Activated B cell treated with CpG ODN at 0.5 μM for 24 hours (primary cell): ENCODE results near the gene PAFAH2. TPM values are rescaled to one million over a fixed set of nuclear protein-coding genes. Genes with fewer than 3 reads are reported as not detected.
A peak's percentile ranks its signal among the peaks of the same experiment; 100 is the strongest.

Experiments
- ATAC-seq: fragments of 200-7000 bp; cut with Tn5 transposase; one replicate; pipeline ENCODE4 v1.10.0; 2021; ENCODE audit warnings: low read depth, mild to moderate bottlenecking, moderate library complexity
- CTCF ChIA-PET: fragments of 350-600 bp; sonication (Branson Sonifier 250); formaldehyde crosslinking; loops from one replicate; lab custom pipeline; 2021; ENCODE audit warnings: antibody characterized with exemption; lab: Charles Lee
- POLR2A ChIA-PET: fragments of 350-600 bp; sonication (Branson Sonifier 250); formaldehyde crosslinking; loops from one replicate; lab custom pipeline; 2021; ENCODE audit warnings: antibody characterized with exemption; lab: Charles Lee
- DNase-seq: peaks from one replicate; pipeline ENCODE4 v3.0.0; 2022
- H3K27ac Mint-ChIP-seq: one replicate; pipeline ENCODE4 v1.8.0; 2020; ENCODE audit warnings: mixed read lengths
- H3K27me3 Mint-ChIP-seq: one replicate; pipeline ENCODE4 v1.8.0; 2021; ENCODE audit warnings: mixed read lengths
- H3K36me3 Mint-ChIP-seq: one replicate; pipeline ENCODE4 v1.8.0; 2021; ENCODE audit warnings: low read depth, mixed read lengths
- H3K4me1 Mint-ChIP-seq: one replicate; pipeline ENCODE4 v1.8.0; 2021; ENCODE audit warnings: mixed read lengths
- H3K4me3 Mint-ChIP-seq: one replicate; pipeline ENCODE4 v1.8.0; 2020; ENCODE audit warnings: mild to moderate bottlenecking, mixed read lengths
- H3K9me3 Mint-ChIP-seq: one replicate; pipeline ENCODE4 v1.8.0; 2020; ENCODE audit warnings: mixed read lengths
- CTCF ChIP-seq: fragments of 200-600 bp; IDR thresholded peaks from one replicate; pipeline ENCODE4 v1.8.0; 2022; ENCODE audit warnings: antibody characterized with exemption, mild to moderate bottlenecking
- intact Hi-C: fragments of 100-400 bp; cut with micrococcal nuclease; formaldehyde crosslinking; loops from one replicate; pipeline ENCODE4 v1.15.1; 2024
- total RNA-seq: library from RNA; stranded (reverse); gene quantifications from 2 replicates; pipeline ENCODE4 v1.2.3, GENCODE V29; 2022

PAFAH2 gene
- total RNA-seq, 1 donor from 2014 or later, result 5.4 TPM

GRCh38 chr1:26035203-26035958 lies 37.5 kb upstream of the PAFAH2 start:
- peaks cover 3% of the 10 kb centered on the region for H3K36me3 Mint-ChIP-seq
- DNase-seq, result peak; percentile 80
- TF ChIP-seq CTCF, result no peak
- peak overlapping the region; percentile 96 for H3K4me3 Mint-ChIP-seq
- ChIA-PET POLR2A (interaction anchor here (1.7 kb wide), 1 partner anchor 198 kb away, joined by 4 read pairs; the partner anchor contains the start of gene CEP85), CTCF (interaction anchor here (0.6 to 2.8 kb wide), 5 partner anchors 25 to 382 kb away, joined by 3 to 9 read pairs (median 4); no protein-coding TSS in a partner anchor)
- ATAC-seq, result peak; percentile 95
- intact Hi-C loops, result loop anchor here (1.0 to 5.0 kb wide), 6 partner anchors 37 to 199 kb away; partner anchors contain the start of genes CEP85, PAFAH2 and PDIK1L
- H3K27ac Mint-ChIP-seq, result peak overlapping the region; percentile 78
- H3K4me1 Mint-ChIP-seq, result peaks cover 11% of the 10 kb centered on the region
- H3K9me3 Mint-ChIP-seq, result no peaks in the 10 kb centered on the region
- peaks cover 12% of the 10 kb centered on the region for H3K27me3 Mint-ChIP-seq

GRCh38 chr1:26034504-26035202 lies 36.8 kb upstream of the PAFAH2 start:
- Mint-ChIP-seq H3K36me3 (peaks cover 3% of the 10 kb centered on the region), H3K27me3 (peaks cover 14% of the 10 kb centered on the region), H3K27ac (peak overlapping the region; percentile 10), H3K4me1 (peaks cover 11% of the 10 kb centered on the region), H3K4me3 (peak overlapping the region; percentile 96), H3K9me3 (no peaks in the 10 kb centered on the region)
- CTCF ChIA-PET, result interaction anchor here (0.6 to 2.8 kb wide), 5 partner anchors 24 to 382 kb away, joined by 3 to 9 read pairs (median 3); no protein-coding TSS in a partner anchor
- ATAC-seq, result no peak
- TF ChIP-seq CTCF, result no peak
- POLR2A ChIA-PET, result interaction anchor here (0.7 to 1.7 kb wide), 2 partner anchors 199 to 1019 kb away, joined by 3 to 4 read pairs; partner anchors contain the start of gene CEP85
- no peak for DNase-seq
- intact Hi-C loops, result loop anchor here (1.0 to 5.0 kb wide), 6 partner anchors 36 to 200 kb away; partner anchors contain the start of genes CEP85, PAFAH2 and PDIK1L

- intact Hi-C loops, result no loop called here
- ChIA-PET CTCF (no interaction called here), POLR2A (no interaction called here)
- Mint-ChIP-seq H3K27ac (no peak overlapping the region), H3K9me3 (no peaks in the 10 kb centered on the region), H3K4me3 (no peak overlapping the region), H3K4me1 (peaks cover 11% of the 10 kb centered on the region), H3K36me3 (peaks cover 3% of the 10 kb centered on the region), H3K27me3 (peaks cover 19% of the 10 kb centered on the region)
- no peak for DNase-seq
- no peak for ATAC-seq
- no peak for TF ChIP-seq CTCF
Observed at GRCh38 chr1:26032656-26033357, 34.9 kb upstream of the PAFAH2 start.

GRCh38 chr1:26031611-26032220 lies 33.9 kb upstream of the PAFAH2 start:
- H3K27me3 Mint-ChIP-seq, result peaks cover 19% of the 10 kb centered on the region
- ATAC-seq, result no peak
- H3K36me3 Mint-ChIP-seq, result peaks cover 3% of the 10 kb centered on the region
- no peak for DNase-seq
- POLR2A ChIA-PET, result interaction anchor here (0.5 kb wide), 1 partner anchor 352 kb away, joined by 8 read pairs; no protein-coding TSS in a partner anchor
- no peak for TF ChIP-seq CTCF
- H3K4me1 Mint-ChIP-seq, result peaks cover 11% of the 10 kb centered on the region
- no peak overlapping the region for H3K27ac Mint-ChIP-seq
- intact Hi-C loops, result no loop called here
- no peaks in the 10 kb centered on the region for H3K9me3 Mint-ChIP-seq
- CTCF ChIA-PET, result no interaction called here
- no peak overlapping the region for H3K4me3 Mint-ChIP-seq
